Measurements from ENCODE around the gene EBP.
"Not testable (repeated sequence)": the region's sequence is repeated elsewhere in the genome, so short reads cannot be mapped to it uniquely, and the experiment has no call there.

- TF ChIP-seq CTCF (conservative IDR thresholded peaks at IDR 0.05 in 1 of 2, IDR thresholded peaks at IDR 0.05 in 1 of 2; ENCODE audit: low read depth in 1 of 2, low read length in 2 of 2); EZH2 (IDR thresholded peaks at IDR 0.05; ENCODE audit: low read length, missing control alignments): not testable (repeated sequence)
Observed at GRCh38 chrX:48555731-48556325, 34.2 kb downstream of the EBP start.

Measured in fibroblast of lung (primary cell).